ENCODE measurements around the gene DECR2. TPM values are rescaled to one million over a fixed set of nuclear protein-coding genes. Genes with fewer than 3 reads are reported as not detected.
A peak's percentile ranks its signal among the peaks of the same experiment; 100 is the strongest.

The DECR2 gene
- total RNA-seq, 4 donors from 2014 or later: 17.0 to 23.3 (median 18.8) TPM

- peaks cover 11 to 23% of the 10 kb centered on the region in 2 donors for H3K4me1 ChIP-seq
- in situ Hi-C loops (cut with MboI; ENCODE audit: low sequenced_read_pairs in 4 of 4): no loop called here
- ATAC-seq: no peak
These were observed 12.3 kb upstream of the DECR2 start for GRCh38 chr16:389352-389751.

DNA sequence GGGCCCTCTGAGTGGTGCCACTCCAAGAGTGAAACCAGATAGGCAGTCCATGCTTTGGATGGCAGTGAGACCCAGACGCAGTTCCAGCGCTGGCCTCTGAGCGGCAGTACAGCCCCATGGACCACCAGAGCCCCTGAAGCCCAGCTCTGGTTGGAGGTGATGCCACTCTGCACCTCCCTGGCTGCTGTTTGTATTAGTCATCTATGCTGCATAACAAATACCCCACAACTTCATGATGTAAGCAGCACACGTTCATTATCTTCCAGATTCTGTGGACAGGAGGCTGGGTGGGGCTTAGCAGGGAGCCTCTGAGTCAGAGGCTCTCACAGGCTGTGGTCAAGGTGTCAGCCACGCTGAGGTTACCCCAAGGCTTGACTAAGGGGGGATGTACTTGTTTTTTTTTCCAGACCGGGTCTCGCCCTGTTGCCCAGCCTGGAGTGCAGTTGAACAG, 9.8 kb upstream of the DECR2 start:
- ATAC-seq (peak in 1 of 2 donors; percentile 79), DNase-seq (peak in 1 of 2 donors; percentile 55)
- Histone ChIP-seq H3K9me3 (no peaks in the 10 kb centered on the region), H3K4me1 (peaks cover 8 to 10% of the 10 kb centered on the region in 2 donors), H3K27ac (no peak overlapping the region), H3K4me3 (no peak overlapping the region), H3K36me3 (no peaks in the 10 kb centered on the region), H3K27me3 (no peaks in the 10 kb centered on the region)
- intact Hi-C loops (cut with DNase I; ENCODE audit: low total_unique reads): loop anchor here (5.0 kb wide), 1 partner anchor 95 kb away; no protein-coding TSS in a partner anchor
- in situ Hi-C loops (cut with MboI; ENCODE audit: low sequenced_read_pairs in 4 of 4): no loop called here
- no peak for TF ChIP-seq POLR2A (IDR thresholded peaks at IDR 0.05)
- peak; percentile 54 to 83 (median 73) for TF ChIP-seq CTCF (IDR thresholded peaks at IDR 0.05 in 4 of 5, conservative IDR thresholded peaks at IDR 0.05 in 1 of 5)

More at GRCh38 chr16:389352-389751, 12.3 kb upstream of the DECR2 start:
- DNase-seq: no peak
- no peak overlapping the region for H3K27ac ChIP-seq
- TF ChIP-seq CTCF (IDR thresholded peaks at IDR 0.05 in 4 of 5, conservative IDR thresholded peaks at IDR 0.05 in 1 of 5): no peak
- TF ChIP-seq POLR2A (IDR thresholded peaks at IDR 0.05): no peak
- no peak overlapping the region for H3K4me3 ChIP-seq
- no peaks in the 10 kb centered on the region for H3K36me3 ChIP-seq
- H3K27me3 ChIP-seq: no peaks in the 10 kb centered on the region
- intact Hi-C loops (cut with DNase I; ENCODE audit: low total_unique reads): no loop called here
- no peaks in the 10 kb centered on the region for H3K9me3 ChIP-seq

DNA sequence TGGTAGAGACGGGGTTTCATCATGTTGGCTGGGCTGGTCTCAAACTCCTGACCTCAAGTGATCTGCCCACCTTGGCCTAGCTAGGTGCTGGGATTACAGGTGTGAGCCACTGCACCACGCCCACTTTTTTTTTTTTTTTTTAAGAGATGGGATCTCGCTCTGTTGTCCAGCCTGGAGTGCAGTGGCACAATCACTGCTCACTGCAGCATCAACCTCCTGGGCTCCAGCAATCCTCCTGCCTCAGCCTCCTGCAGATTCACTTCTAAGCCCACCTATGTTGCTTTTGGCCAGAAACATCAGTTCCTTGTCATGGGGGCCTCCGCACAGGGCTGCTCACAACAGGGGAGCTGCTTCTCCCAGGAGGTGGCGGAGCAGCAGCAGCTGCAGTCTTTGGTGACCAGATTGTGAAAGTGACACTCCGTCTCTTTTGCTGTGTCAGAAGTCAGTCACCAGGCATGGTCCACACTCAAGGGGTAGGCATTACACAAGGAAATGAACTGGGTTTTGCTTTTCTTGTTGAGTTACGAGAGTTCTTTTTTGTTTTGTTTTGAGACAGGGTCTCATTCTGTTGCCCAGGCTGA, 9.1 kb upstream of the DECR2 start:
- intact Hi-C loops (cut with DNase I; ENCODE audit: low total_unique reads): loop anchor here (5.0 kb wide), 1 partner anchor 95 kb away; no protein-coding TSS in a partner anchor
- H3K36me3 ChIP-seq: no peaks in the 10 kb centered on the region
- no peak overlapping the region for H3K4me3 ChIP-seq
- ATAC-seq: no peak
- in situ Hi-C loops (cut with MboI; ENCODE audit: low sequenced_read_pairs in 4 of 4): no loop called here
- H3K27me3 ChIP-seq: no peaks in the 10 kb centered on the region
- peaks cover 8 to 10% of the 10 kb centered on the region in 2 donors for H3K4me1 ChIP-seq
- no peak for DNase-seq
- no peak for TF ChIP-seq CTCF (IDR thresholded peaks at IDR 0.05 in 4 of 5, conservative IDR thresholded peaks at IDR 0.05 in 1 of 5)
- TF ChIP-seq POLR2A (IDR thresholded peaks at IDR 0.05): no peak
- no peaks in the 10 kb centered on the region for H3K9me3 ChIP-seq
- H3K27ac ChIP-seq: no peak overlapping the region

- H3K27me3 ChIP-seq: no peaks in the 10 kb centered on the region
- peak overlapping the region; percentile 60 to 91 (median 73) for H3K27ac ChIP-seq
- ATAC-seq (no peak), DNase-seq (no peak)
- H3K4me1 ChIP-seq: peaks cover 13 to 16% of the 10 kb centered on the region in 2 donors
- peak overlapping the region in 3 of 4 donors; percentile 58 to 61 (median 59) for H3K4me3 ChIP-seq
- TF ChIP-seq CTCF (IDR thresholded peaks at IDR 0.05 in 4 of 5, conservative IDR thresholded peaks at IDR 0.05 in 1 of 5) (no peak), POLR2A (IDR thresholded peaks at IDR 0.05) (no peak)
- no peaks in the 10 kb centered on the region for H3K36me3 ChIP-seq
- H3K9me3 ChIP-seq: no peaks in the 10 kb centered on the region
- intact Hi-C loops (cut with DNase I; ENCODE audit: low total_unique reads): no loop called here
- in situ Hi-C loops (cut with MboI; ENCODE audit: low sequenced_read_pairs in 4 of 4): no loop called here
These were observed 5.5 kb upstream of the DECR2 start for GRCh38 chr16:396199-396598.

Data from gastrocnemius medialis (tissue), 4 donors.